Measurements from ENCODE around the gene TRIO.
A peak's percentile ranks its signal among the peaks of the same experiment; 100 is the strongest.

The TRIO gene

DNA sequence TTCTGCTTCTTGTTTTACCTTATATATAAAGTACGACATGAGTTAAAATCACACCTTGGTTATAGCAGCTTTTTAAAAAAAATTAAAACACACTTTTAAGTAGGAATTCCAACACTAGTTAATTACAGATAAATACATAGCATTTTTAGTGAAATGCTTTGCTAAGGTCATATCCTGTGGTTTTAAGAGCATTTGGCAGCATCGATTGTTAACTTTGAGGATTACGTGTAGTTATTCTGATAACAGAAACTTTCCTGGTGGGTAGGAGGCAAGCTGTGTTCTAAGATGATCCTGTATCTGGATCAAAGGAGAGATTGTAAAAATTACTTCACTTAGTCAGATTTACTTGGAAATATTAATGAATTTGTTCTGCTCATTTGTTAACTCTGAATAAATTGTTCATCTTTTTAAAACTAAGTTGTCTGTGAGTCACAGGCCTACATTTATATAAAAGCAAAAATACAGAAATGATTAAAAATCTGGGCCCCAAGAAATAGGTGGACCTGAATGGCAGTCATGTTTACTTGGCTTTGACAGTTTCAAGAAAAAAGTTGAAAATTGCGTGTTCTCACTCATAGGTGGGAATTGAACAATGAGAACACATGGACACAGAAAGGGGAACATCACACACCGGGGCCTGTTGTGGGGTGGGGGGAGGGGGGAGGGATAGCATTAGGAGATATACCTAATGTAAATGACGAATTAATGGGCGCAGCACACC lies 58.3 kb downstream of the TRIO start (continued):
- peak; percentile 69 for TF ChIP-seq SP7 (tag by site-specific recombination; IDR thresholded peaks at IDR 0.05)
- TF ChIP-seq OSR2 (tag by site-specific recombination; IDR thresholded peaks at IDR 0.05), result peak; percentile 59; the same call in 1 of the 2 replicates
- TF ChIP-seq, protein P1, sequence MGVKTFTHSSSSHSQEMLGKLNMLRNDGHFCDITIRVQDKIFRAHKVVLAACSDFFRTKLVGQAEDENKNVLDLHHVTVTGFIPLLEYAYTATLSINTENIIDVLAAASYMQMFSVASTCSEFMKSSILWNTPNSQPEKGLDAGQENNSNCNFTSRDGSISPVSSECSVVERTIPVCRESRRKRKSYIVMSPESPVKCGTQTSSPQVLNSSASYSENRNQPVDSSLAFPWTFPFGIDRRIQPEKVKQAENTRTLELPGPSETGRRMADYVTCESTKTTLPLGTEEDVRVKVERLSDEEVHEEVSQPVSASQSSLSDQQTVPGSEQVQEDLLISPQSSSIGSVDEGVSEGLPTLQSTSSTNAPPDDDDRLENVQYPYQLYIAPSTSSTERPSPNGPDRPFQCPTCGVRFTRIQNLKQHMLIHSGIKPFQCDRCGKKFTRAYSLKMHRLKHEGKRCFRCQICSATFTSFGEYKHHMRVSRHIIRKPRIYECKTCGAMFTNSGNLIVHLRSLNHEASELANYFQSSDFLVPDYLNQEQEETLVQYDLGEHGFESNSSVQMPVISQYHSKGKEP (tag by site-specific recombination; IDR thresholded peaks at IDR 0.05), result peak; percentile 34; the same call in 1 of the 2 replicates
- no peak for TF ChIP-seq ZNF335 (tag by site-specific recombination; conservative IDR thresholded peaks at IDR 0.05)
- TF ChIP-seq IKZF3 (tag by site-specific recombination; IDR thresholded peaks at IDR 0.05), result peak; percentile 57
- TF ChIP-seq ZEB2 (tag by site-specific recombination; IDR thresholded peaks at IDR 0.05), result peak; percentile 20; the same call in 1 of the 2 replicates
- TF ChIP-seq, protein P2, sequence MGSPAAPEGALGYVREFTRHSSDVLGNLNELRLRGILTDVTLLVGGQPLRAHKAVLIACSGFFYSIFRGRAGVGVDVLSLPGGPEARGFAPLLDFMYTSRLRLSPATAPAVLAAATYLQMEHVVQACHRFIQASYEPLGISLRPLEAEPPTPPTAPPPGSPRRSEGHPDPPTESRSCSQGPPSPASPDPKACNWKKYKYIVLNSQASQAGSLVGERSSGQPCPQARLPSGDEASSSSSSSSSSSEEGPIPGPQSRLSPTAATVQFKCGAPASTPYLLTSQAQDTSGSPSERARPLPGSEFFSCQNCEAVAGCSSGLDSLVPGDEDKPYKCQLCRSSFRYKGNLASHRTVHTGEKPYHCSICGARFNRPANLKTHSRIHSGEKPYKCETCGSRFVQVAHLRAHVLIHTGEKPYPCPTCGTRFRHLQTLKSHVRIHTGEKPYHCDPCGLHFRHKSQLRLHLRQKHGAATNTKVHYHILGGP (tag by site-specific recombination; IDR thresholded peaks at IDR 0.05), result no peak
- peak; percentile 28; the same call in 1 of the 2 replicates for TF ChIP-seq KLF10 (tag by site-specific recombination; IDR thresholded peaks at IDR 0.05)
- no peak for TF ChIP-seq ZNF501 (tag by site-specific recombination; IDR thresholded peaks at IDR 0.05)
- TF ChIP-seq, protein P3, sequence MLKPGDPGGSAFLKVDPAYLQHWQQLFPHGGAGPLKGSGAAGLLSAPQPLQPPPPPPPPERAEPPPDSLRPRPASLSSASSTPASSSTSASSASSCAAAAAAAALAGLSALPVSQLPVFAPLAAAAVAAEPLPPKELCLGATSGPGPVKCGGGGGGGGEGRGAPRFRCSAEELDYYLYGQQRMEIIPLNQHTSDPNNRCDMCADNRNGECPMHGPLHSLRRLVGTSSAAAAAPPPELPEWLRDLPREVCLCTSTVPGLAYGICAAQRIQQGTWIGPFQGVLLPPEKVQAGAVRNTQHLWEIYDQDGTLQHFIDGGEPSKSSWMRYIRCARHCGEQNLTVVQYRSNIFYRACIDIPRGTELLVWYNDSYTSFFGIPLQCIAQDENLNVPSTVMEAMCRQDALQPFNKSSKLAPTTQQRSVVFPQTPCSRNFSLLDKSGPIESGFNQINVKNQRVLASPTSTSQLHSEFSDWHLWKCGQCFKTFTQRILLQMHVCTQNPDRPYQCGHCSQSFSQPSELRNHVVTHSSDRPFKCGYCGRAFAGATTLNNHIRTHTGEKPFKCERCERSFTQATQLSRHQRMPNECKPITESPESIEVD (tag by site-specific recombination; IDR thresholded peaks at IDR 0.05), result peak; percentile 96
- no peak for TF ChIP-seq ZNF544 (tag by site-specific recombination; IDR thresholded peaks at IDR 0.05)
- TF ChIP-seq, protein P4, sequence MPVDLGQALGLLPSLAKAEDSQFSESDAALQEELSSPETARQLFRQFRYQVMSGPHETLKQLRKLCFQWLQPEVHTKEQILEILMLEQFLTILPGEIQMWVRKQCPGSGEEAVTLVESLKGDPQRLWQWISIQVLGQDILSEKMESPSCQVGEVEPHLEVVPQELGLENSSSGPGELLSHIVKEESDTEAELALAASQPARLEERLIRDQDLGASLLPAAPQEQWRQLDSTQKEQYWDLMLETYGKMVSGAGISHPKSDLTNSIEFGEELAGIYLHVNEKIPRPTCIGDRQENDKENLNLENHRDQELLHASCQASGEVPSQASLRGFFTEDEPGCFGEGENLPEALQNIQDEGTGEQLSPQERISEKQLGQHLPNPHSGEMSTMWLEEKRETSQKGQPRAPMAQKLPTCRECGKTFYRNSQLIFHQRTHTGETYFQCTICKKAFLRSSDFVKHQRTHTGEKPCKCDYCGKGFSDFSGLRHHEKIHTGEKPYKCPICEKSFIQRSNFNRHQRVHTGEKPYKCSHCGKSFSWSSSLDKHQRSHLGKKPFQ (tag by site-specific recombination; IDR thresholded peaks at IDR 0.05), result peak; percentile 80
- TF ChIP-seq SETDB1 (IDR thresholded peaks at IDR 0.05; ENCODE audit: insufficient read length, low read length), result no peak
- peak; percentile 42; the same call in 1 of the 2 replicates for TF ChIP-seq GLI2 (tag by site-specific recombination; IDR thresholded peaks at IDR 0.05; ENCODE audit: borderline replicate concordance, low read depth)
- TF ChIP-seq ZIC2 (tag by site-specific recombination; IDR thresholded peaks at IDR 0.05), result peak; percentile 80
- no peak for TF ChIP-seq ZFP41 (tag by site-specific recombination; IDR thresholded peaks at IDR 0.05; ENCODE audit: borderline replicate concordance)
- TF ChIP-seq ZNF677 (tag by site-specific recombination; IDR thresholded peaks at IDR 0.05), result no peak
- peak; percentile 36; the same call in 1 of the 2 replicates for TF ChIP-seq TCF7L2 (IDR thresholded peaks at IDR 0.05; ENCODE audit: borderline replicate concordance, low read depth, low read length)
- TF ChIP-seq ZNF423 (tag by site-specific recombination; IDR thresholded peaks at IDR 0.05), result no peak
- peak; percentile 73; the same call in 1 of the 2 replicates for TF ChIP-seq BCL11B (tag by site-specific recombination; IDR thresholded peaks at IDR 0.05; ENCODE audit: low read depth)
- TF ChIP-seq, protein P5, sequence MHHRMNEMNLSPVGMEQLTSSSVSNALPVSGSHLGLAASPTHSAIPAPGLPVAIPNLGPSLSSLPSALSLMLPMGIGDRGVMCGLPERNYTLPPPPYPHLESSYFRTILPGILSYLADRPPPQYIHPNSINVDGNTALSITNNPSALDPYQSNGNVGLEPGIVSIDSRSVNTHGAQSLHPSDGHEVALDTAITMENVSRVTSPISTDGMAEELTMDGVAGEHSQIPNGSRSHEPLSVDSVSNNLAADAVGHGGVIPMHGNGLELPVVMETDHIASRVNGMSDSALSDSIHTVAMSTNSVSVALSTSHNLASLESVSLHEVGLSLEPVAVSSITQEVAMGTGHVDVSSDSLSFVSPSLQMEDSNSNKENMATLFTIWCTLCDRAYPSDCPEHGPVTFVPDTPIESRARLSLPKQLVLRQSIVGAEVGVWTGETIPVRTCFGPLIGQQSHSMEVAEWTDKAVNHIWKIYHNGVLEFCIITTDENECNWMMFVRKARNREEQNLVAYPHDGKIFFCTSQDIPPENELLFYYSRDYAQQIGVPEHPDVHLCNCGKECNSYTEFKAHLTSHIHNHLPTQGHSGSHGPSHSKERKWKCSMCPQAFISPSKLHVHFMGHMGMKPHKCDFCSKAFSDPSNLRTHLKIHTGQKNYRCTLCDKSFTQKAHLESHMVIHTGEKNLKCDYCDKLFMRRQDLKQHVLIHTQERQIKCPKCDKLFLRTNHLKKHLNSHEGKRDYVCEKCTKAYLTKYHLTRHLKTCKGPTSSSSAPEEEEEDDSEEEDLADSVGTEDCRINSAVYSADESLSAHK (tag by site-specific recombination; IDR thresholded peaks at IDR 0.05), result peak; percentile 59; the same call in 1 of the 2 replicates
- TF ChIP-seq ZNF670 (tag by site-specific recombination; IDR thresholded peaks at IDR 0.05; ENCODE audit: low read depth), result no peak
